H1 (cell line): ENCODE data around the gene SPN. TPM values are rescaled to one million over a fixed set of nuclear protein-coding genes. Genes with fewer than 3 reads are reported as not detected.
A peak's percentile ranks its signal among the peaks of the same experiment; 100 is the strongest.

Experiments used
- CTCF ChIA-PET: fragments of 300-600 bp; sonication (Branson Sonifier 250); formaldehyde crosslinking; loops from one replicate; lab custom pipeline; 2021; ENCODE audit not compliant: partially characterized antibody; lab: Charles Lee
- POLR2A ChIA-PET: fragments of 300-600 bp; sonication (Branson Sonifier 250); formaldehyde crosslinking; loops from one replicate; lab custom pipeline; 2021; ENCODE audit warnings: inconsistent platforms; ENCODE audit not compliant: partially characterized antibody; lab: Charles Lee
- DNase-seq, 2 experiments: peaks; one replicate each; pipeline versions ENCODE4 v3.0.0 to v3.0.0-alpha.2; 2010 to 2022; ENCODE audit warnings: low spot score in 2 of 2, low read depth in 1 of 2, mixed read lengths in 1 of 2
- FAIRE-seq: peaks from 2 replicates; lab custom pipeline; 2011; peaks lifted over from hg19 to GRCh38; lab: Jason Lieb, UNC
- H2AFZ ChIP-seq: 2 replicates; pipeline ENCODE4 v1.8.1; 2012; ENCODE audit warnings: low read length, inconsistent platforms
- H2AK5ac ChIP-seq: 2 replicates; pipeline ENCODE4 v1.6.1; 2013; ENCODE audit warnings: low read depth, low read length
- H2BK120ac ChIP-seq: replicated peaks from 2 replicates; pipeline ENCODE3; 2013; ENCODE audit warnings: low read depth, low read length, inconsistent platforms
- H2BK12ac ChIP-seq: 2 replicates; pipeline ENCODE4 v1.6.1; 2013; ENCODE audit warnings: low read depth, low read length
- H2BK15ac ChIP-seq: 2 replicates; pipeline ENCODE4 v1.6.1; 2013; ENCODE audit warnings: low read length
- H2BK20ac ChIP-seq: 2 replicates; pipeline ENCODE4 v1.6.1; 2013; ENCODE audit warnings: low read length
- H2BK5ac ChIP-seq: 2 replicates; pipeline ENCODE4 v1.6.1; 2013; ENCODE audit warnings: low read depth, low read length
- H3K14ac ChIP-seq: 2 replicates; pipeline ENCODE4 v1.6.1; 2013; ENCODE audit warnings: inconsistent platforms; ENCODE audit not compliant: insufficient read length
- H3K18ac ChIP-seq: 2 replicates; pipeline ENCODE4 v1.6.1; 2013; ENCODE audit warnings: low read length; ENCODE audit errors: extremely low read depth
- H3K23ac ChIP-seq: 2 replicates; pipeline ENCODE4 v1.6.1; 2013; ENCODE audit warnings: inconsistent platforms; ENCODE audit not compliant: insufficient read length
- H3K23me2 ChIP-seq: 2 replicates; pipeline ENCODE4 v1.6.1; 2013; ENCODE audit warnings: low read depth, low read length
- H3K27ac ChIP-seq: 2 replicates; pipeline ENCODE4 v1.6.1; 2011; ENCODE audit warnings: low read depth, low read length, inconsistent platforms
- H3K27me3 ChIP-seq, 4 experiments: replicated peaks in 1 of 4; 1 replicate in 1 of 4; 2 replicates in 3 of 4; pipeline versions ENCODE4 v1.6.1 to v1.8.1; 2011 to 2013; ENCODE audit warnings: low read length in 3 of 4, mild to moderate bottlenecking in 3 of 4, inconsistent platforms in 2 of 4, mixed read lengths in 2 of 4, moderate library complexity in 1 of 4; ENCODE audit not compliant: control insufficient read depth in 3 of 4, insufficient read depth in 3 of 4; ENCODE audit errors: extremely low read depth in 1 of 4
- H3K36me3 ChIP-seq, 4 experiments: 2 replicates each; pipeline versions ENCODE4 v1.6.1 to v1.8.1; 2011 to 2013; ENCODE audit warnings: mild to moderate bottlenecking in 4 of 4, low read length in 3 of 4, moderate library complexity in 2 of 4, control low read depth in 1 of 4, inconsistent platforms in 1 of 4; ENCODE audit not compliant: insufficient read depth in 4 of 4, control insufficient read depth in 2 of 4
- H3K4ac ChIP-seq: replicated peaks from 2 replicates; pipeline ENCODE3; 2013; ENCODE audit warnings: low read length, low read depth, mixed read lengths, inconsistent platforms; ENCODE audit not compliant: insufficient read length
- H3K4me1 ChIP-seq, 4 experiments: replicated peaks in 1 of 4; 1 replicate in 1 of 4; 2 replicates in 3 of 4; pipeline versions ENCODE4 v1.6.1 to v1.8.1; 2011 to 2013; ENCODE audit warnings: low read length in 3 of 4, inconsistent platforms in 2 of 4, mixed read lengths in 1 of 4; ENCODE audit not compliant: insufficient read depth in 4 of 4, control insufficient read depth in 3 of 4
- H3K4me2 ChIP-seq, 2 experiments: 2 replicates each; pipeline versions ENCODE4 v1.6.1 to v1.8.1; 2011 to 2013; ENCODE audit warnings: low read depth in 2 of 2, low read length in 2 of 2, control low read depth in 1 of 2, inconsistent platforms in 1 of 2, mild to moderate bottlenecking in 1 of 2; ENCODE audit not compliant: insufficient read depth in 1 of 2
- H3K4me3 ChIP-seq, 4 experiments: fragments of 200-600, 300-600 bp in 1 of 4; sonication (generic), shearing (Covaris generic), sonication (Bioruptor Twin) in 1 of 4; 2 replicates each; pipeline versions ENCODE4 v1.5.1 to v1.8.1; 2011 to 2016; ENCODE audit warnings: low read length in 4 of 4, low read depth in 3 of 4, control low read depth in 2 of 4, inconsistent platforms in 2 of 4, mild to moderate bottlenecking in 2 of 4, mixed read lengths in 1 of 4, moderate library complexity in 1 of 4; ENCODE audit not compliant: insufficient read depth in 2 of 4; ENCODE audit errors: extremely low read depth in 1 of 4
- H3K56ac ChIP-seq: replicated peaks from 2 replicates; pipeline ENCODE3; 2013; ENCODE audit warnings: low read depth, mild to moderate bottlenecking, mixed read lengths, low read length, inconsistent platforms; ENCODE audit not compliant: insufficient read length
- H3K79me1 ChIP-seq: 2 replicates; pipeline ENCODE4 v1.6.1; 2013; ENCODE audit warnings: low read depth, low read length, control low read depth
- H3K79me2 ChIP-seq, 2 experiments: 2 replicates each; pipeline versions ENCODE4 v1.6.1 to v1.8.1; 2012 to 2013; ENCODE audit warnings: low read length in 2 of 2, mild to moderate bottlenecking in 2 of 2, inconsistent platforms in 1 of 2; ENCODE audit not compliant: insufficient read depth in 2 of 2, control insufficient read depth in 1 of 2
- H3K9ac ChIP-seq, 4 experiments: replicated peaks in 1 of 4; 1 replicate in 1 of 4; 2 replicates in 3 of 4; pipeline versions ENCODE4 v1.6.1 to v1.8.1; 2011 to 2013; ENCODE audit warnings: low read depth in 3 of 4, low read length in 3 of 4, control low read depth in 2 of 4, mild to moderate bottlenecking in 2 of 4, moderate library complexity in 2 of 4, inconsistent platforms in 1 of 4; ENCODE audit errors: extremely low read depth in 1 of 4
- H3K9me3 ChIP-seq, 2 experiments: 2 replicates each; pipeline versions ENCODE4 v1.6.1 to v1.8.1; 2012 to 2013; ENCODE audit warnings: mild to moderate bottlenecking in 2 of 2, moderate library complexity in 2 of 2, control low read depth in 1 of 2, inconsistent platforms in 1 of 2, low read depth in 1 of 2, low read length in 1 of 2, mixed read lengths in 1 of 2; ENCODE audit not compliant: insufficient read depth in 2 of 2
- H4K20me1 ChIP-seq, 2 experiments: replicated peaks in 1 of 2; 2 replicates each; pipeline versions ENCODE3 to v1.8.1; 2011 to 2013; ENCODE audit warnings: inconsistent platforms in 2 of 2, low read length in 2 of 2, mild to moderate bottlenecking in 1 of 2; ENCODE audit not compliant: insufficient read depth in 2 of 2, control insufficient read depth in 1 of 2
- H4K5ac ChIP-seq: 2 replicates; pipeline ENCODE4 v1.6.1; 2013; ENCODE audit warnings: low read length, low read depth, mixed read lengths, inconsistent platforms; ENCODE audit not compliant: insufficient read length
- H4K8ac ChIP-seq: 2 replicates; pipeline ENCODE4 v1.8.0; 2013; ENCODE audit warnings: mild to moderate bottlenecking, moderate library complexity, low read length, inconsistent platforms; ENCODE audit not compliant: insufficient read depth; ENCODE audit errors: extremely low read depth
- H4K91ac ChIP-seq: replicated peaks from 2 replicates; pipeline ENCODE3; 2013; ENCODE audit warnings: low read length, mixed read lengths, inconsistent platforms; ENCODE audit not compliant: insufficient read length
- CBX8 ChIP-seq: fragments of 300-800, 300-1000 bp; sonication (generic); IDR thresholded peaks from 2 replicates; pipeline ENCODE4 v1.7.1; 2016; ENCODE audit warnings: low read depth, low read length, borderline replicate concordance
- CTBP2 ChIP-seq: IDR thresholded peaks from 2 replicates; pipeline ENCODE4 v1.7.0; 2011; ENCODE audit warnings: borderline replicate concordance, mild to moderate bottlenecking, moderate library complexity, mixed read lengths, low read length; ENCODE audit not compliant: insufficient read depth, insufficient read length
- EZH2 ChIP-seq: fragments of 200-600 bp; sonication (generic); IDR thresholded peaks from 2 replicates; pipeline ENCODE4 v1.7.1; 2012; ENCODE audit warnings: low read depth, mild to moderate bottlenecking, moderate library complexity, low read length, inconsistent platforms; ENCODE audit not compliant: severe bottlenecking
- FOSL1 ChIP-seq: IDR thresholded peaks from 2 replicates; pipeline ENCODE4 v1.6.1; 2011; ENCODE audit warnings: mild to moderate bottlenecking, low read depth, low read length, moderate library complexity; ENCODE audit not compliant: insufficient read depth
- HDAC2 ChIP-seq, 2 experiments: fragments of 300-600 bp in 1 of 2; sonication (generic) in 1 of 2; IDR thresholded peaks; 2 replicates each; pipeline ENCODE4 v1.6.1; 2011 to 2012; ENCODE audit warnings: low read depth in 2 of 2, low read length in 2 of 2, mild to moderate bottlenecking in 2 of 2, moderate library complexity in 2 of 2, borderline replicate concordance in 1 of 2, inconsistent platforms in 1 of 2
- JUND ChIP-seq: IDR thresholded peaks from 2 replicates; pipeline ENCODE4 v1.6.1; 2011; ENCODE audit warnings: mild to moderate bottlenecking, improper control_type of control experiment, low read length
- MAX ChIP-seq: IDR thresholded peaks from 2 replicates; pipeline ENCODE4 v1.6.1; 2012; ENCODE audit warnings: inconsistent platforms
- NANOG ChIP-seq: IDR thresholded peaks from 2 replicates; pipeline ENCODE4 v1.6.1; 2011; ENCODE audit warnings: low read length, low read depth, mild to moderate bottlenecking, inconsistent platforms; ENCODE audit not compliant: insufficient read depth, poor library complexity, severe bottlenecking
- PHF8 ChIP-seq: fragments of 200-600 bp; sonication (generic); conservative IDR thresholded peaks from 2 replicates; pipeline ENCODE4 v1.7.1; 2012; ENCODE audit warnings: low read depth, mild to moderate bottlenecking, inconsistent platforms, low read length, moderate library complexity
- POLR2A ChIP-seq, 2 experiments: IDR thresholded peaks; 1 replicate in 1 of 2; 2 replicates in 1 of 2; pipeline ENCODE4 v1.6.1; 2011; ENCODE audit warnings: low read depth in 2 of 2, low read length in 2 of 2, mild to moderate bottlenecking in 2 of 2; ENCODE audit errors: control extremely low read depth in 1 of 2
- SP1 ChIP-seq: IDR thresholded peaks from 2 replicates; pipeline ENCODE4 v1.6.1; 2011; ENCODE audit warnings: low read depth, low read length
- SRF ChIP-seq: IDR thresholded peaks from 2 replicates; pipeline ENCODE4 v1.6.1; 2011; ENCODE audit warnings: mild to moderate bottlenecking, low read depth, low read length, moderate library complexity
- TAF1 ChIP-seq: IDR thresholded peaks from 2 replicates; pipeline ENCODE4 v1.6.1; 2011; ENCODE audit warnings: mild to moderate bottlenecking, low read depth, low read length
- TCF12 ChIP-seq: IDR thresholded peaks from 2 replicates; pipeline ENCODE4 v1.6.1; 2011; ENCODE audit warnings: low read depth, mild to moderate bottlenecking, low read length
- WGBS, 2 experiments: shearing (Covaris generic) in 1 of 2; methylation state at CpG; one replicate each; pipeline versions ENCODE4 v1.1.6 to v1.1.7; 2013 to 2015; ENCODE audit warnings: low lambda C conversion rate in 2 of 2, mixed read lengths in 2 of 2, inconsistent platforms in 1 of 2, low coverage in 1 of 2, missing lambda C conversion rate in 1 of 2; ENCODE audit not compliant: insufficient replicate concordance in 2 of 2, insufficient coverage in 1 of 2, insufficient read length in 1 of 2; ENCODE audit errors: extremely low coverage in 1 of 2, missing lambda C conversion rate in 1 of 2; 5-methylcytosine and 5-hydroxymethylcytosine counted together
- polyA plus RNA-seq, 7 experiments: library from polyadenylated mRNA; depleted of rRNA in 3 of 7; stranded (reverse) in 5 of 7; unstranded in 2 of 7; fragments of >200 nt in 5 of 7; fragments of 200-250 nt in 2 of 7; gene quantifications; 1 replicate in 5 of 7; 2 replicates in 1 of 7; 4 replicates in 1 of 7; pipeline versions ENCODE4 v1.2.1 to v1.2.3, GENCODE V29; 2011 to 2013; ENCODE audit warnings: missing spikeins in 2 of 7, mixed read lengths in 2 of 7
- total RNA-seq: library from RNA; stranded (reverse); fragmentation: NEBNext Ultra II Directional; extraction: Animal tissue kit (Norgen Biotek cat#: 25700); gene quantifications from 2 replicates; pipeline ENCODE4 v1.2.1, GENCODE V29; 2021

SPN gene
- total and polyA plus RNA-seq, 2 of the 8 experiments (the other 6 are each of a cell fraction or from before 2014, with no cell fraction given), result 1.5 to 1.8 TPM

DNA sequence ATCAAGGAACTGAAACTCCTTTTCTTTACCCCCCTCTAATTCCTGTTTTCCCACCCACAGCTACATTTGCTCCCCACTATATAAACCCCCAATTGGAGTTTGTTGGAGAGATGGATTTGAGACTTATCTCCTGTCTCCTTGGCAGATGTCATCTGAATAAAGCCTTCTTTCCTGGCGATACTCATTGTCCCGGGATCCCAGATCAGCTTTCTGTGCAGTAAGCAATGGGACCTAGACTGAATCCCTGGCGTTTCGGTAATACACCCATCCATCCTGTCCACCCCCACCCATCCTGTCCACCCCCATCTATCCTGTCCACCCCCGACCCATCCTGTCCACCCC lies 38.1 kb downstream of the SPN start:
- Histone ChIP-seq H2AK5ac (no peak overlapping the region), H3K14ac (no peak overlapping the region), H2BK120ac (no peak overlapping the region), H3K56ac (no peak overlapping the region), H3K9me3 (0 out of 4 replicates have a peak, but pooled peaks cover 0 to 6% of the 10 kb centered on the region in 2 experiments), H3K4me1 (peaks cover 0 to 11% (median 5%) of the 10 kb centered on the region in 4 experiments; a peak in 5 of 7 replicates), H2AFZ (no peak overlapping the region), H4K91ac (no peak overlapping the region), H3K27ac (no peak overlapping the region), H2BK5ac (no peak overlapping the region), H3K4ac (no peak overlapping the region), H4K8ac (no peak overlapping the region; the same call in 1 of the 2 replicates), H2BK15ac (no peak overlapping the region), H3K23ac (no peak overlapping the region), H3K4me3 (no peak overlapping the region), H3K18ac (no peak overlapping the region), H3K23me2 (no peaks in the 10 kb centered on the region), H2BK12ac (peak overlapping the region; percentile 75; the same call in 1 of the 2 replicates), H3K27me3 (no peaks in the 10 kb centered on the region), H3K9ac (no peak overlapping the region), H4K20me1 (peaks cover 0 to 3% of the 10 kb centered on the region in 2 experiments), H2BK20ac (no peak overlapping the region), H3K79me1 (no peaks in the 10 kb centered on the region), H4K5ac (no peak overlapping the region), H3K79me2 (no peaks in the 10 kb centered on the region), H3K36me3 (peaks cover 3 to 15% (median 9%) of the 10 kb centered on the region in 4 experiments; a peak in 7 of 8 replicates), H3K4me2 (no peak overlapping the region)
- no peak for DNase-seq
- WGBS, 2 experiments, result 80% methylated on average over 1 of the region's 5 CpGs; no CpG with 5 or more reads in 1 of the 2 experiments
- CTCF ChIA-PET, result interaction anchor here (0.5 to 11.5 kb wide), 17 partner anchors 9 to 331 kb away, joined by 3 to 138 read pairs (median 6); partner anchors contain the start of genes QPRT and TLCD3B
- FAIRE-seq, result no peak
- POLR2A ChIA-PET, result interaction anchor here (0.6 to 20.4 kb wide), 12 partner anchors 9 to 845 kb away, joined by 3 to 490 read pairs (median 8); partner anchors contain the start of genes KIF22, PRRT2, QPRT and TLCD3B
- no peak for TF ChIP-seq JUND
- no peak for TF ChIP-seq CBX8
- no peak for TF ChIP-seq TCF12
- TF ChIP-seq EZH2, result no peak
- no peak for TF ChIP-seq MAX
- no peak for TF ChIP-seq SRF
- no peak for TF ChIP-seq NANOG
- no peak for TF ChIP-seq PHF8
- TF ChIP-seq TAF1, result no peak
- no peak for TF ChIP-seq POLR2A (IDR thresholded peaks at IDR 0.05; ENCODE audit: control extremely low read depth in 1 of 2, low read depth in 2 of 2, low read length in 2 of 2)
- no peak for TF ChIP-seq CTBP2
- TF ChIP-seq FOSL1, result no peak
- TF ChIP-seq SP1, result no peak
- TF ChIP-seq HDAC2 (IDR thresholded peaks at IDR 0.05; ENCODE audit: borderline replicate concordance in 1 of 2, low read depth in 2 of 2, low read length in 2 of 2), result no peak
